Heart left ventricle (tissue), 13 donors: ENCODE data around the gene C19orf12.

Source experiments
- POLR2A ChIP-seq, 2 donors: fragments of 450-650 bp; IDR thresholded peaks; one replicate each; pipeline ENCODE4 v1.6.1; 2017; ENCODE audit warnings: antibody characterized with exemption in 2 of 2, mild to moderate bottlenecking in 2 of 2, moderate library complexity in 2 of 2
- TF ChIP-seq, protein P1 (sequence below), 12 donors: fragments of 200-600 bp; sonication (generic) in 4 of 12; IDR thresholded peaks; one replicate each; pipeline versions ENCODE4 v1.5.0 to v1.8.0; 2018 to 2022; ENCODE audit warnings: antibody characterized with exemption in 12 of 12, mild to moderate bottlenecking in 5 of 12
- donor health status: ischemic (EF 13 %, LVEDD 7.1; RV severe dilation, severe dysfunction).
- donor health status: DM: no; HTN: yes; CAD: no.
- donor health status: DM: no; HTN: no; CAD: no.
- donor health status: ischemic (EF 25% LVEDD 6.9; RV normal size, moderate dysfunction).
- donor health status: ischemic (EF 25% LVEDD 5.7; RV mildly dilated, moderate dysfunction).
- donor health status: ischemic (EF 35%, LVEDD 5.7; RV mildly dilated, moderate dysfunction).
- donor health status: nonischemic (EF 11% LVEDD 7.7; RV severe dilation, severe dysfunction).
- donor health status: DM: yes; HTN: yes; CAD: no.
- donor health status: PGD.
- donor health status: ischemic (EF 29% LVEDD 5.4; RV normal size, mild dysfunction).
- donor health status: nonischemic (EF 23%, LVEDD 6.1; RV moderate dilation, normal function).

DNA sequence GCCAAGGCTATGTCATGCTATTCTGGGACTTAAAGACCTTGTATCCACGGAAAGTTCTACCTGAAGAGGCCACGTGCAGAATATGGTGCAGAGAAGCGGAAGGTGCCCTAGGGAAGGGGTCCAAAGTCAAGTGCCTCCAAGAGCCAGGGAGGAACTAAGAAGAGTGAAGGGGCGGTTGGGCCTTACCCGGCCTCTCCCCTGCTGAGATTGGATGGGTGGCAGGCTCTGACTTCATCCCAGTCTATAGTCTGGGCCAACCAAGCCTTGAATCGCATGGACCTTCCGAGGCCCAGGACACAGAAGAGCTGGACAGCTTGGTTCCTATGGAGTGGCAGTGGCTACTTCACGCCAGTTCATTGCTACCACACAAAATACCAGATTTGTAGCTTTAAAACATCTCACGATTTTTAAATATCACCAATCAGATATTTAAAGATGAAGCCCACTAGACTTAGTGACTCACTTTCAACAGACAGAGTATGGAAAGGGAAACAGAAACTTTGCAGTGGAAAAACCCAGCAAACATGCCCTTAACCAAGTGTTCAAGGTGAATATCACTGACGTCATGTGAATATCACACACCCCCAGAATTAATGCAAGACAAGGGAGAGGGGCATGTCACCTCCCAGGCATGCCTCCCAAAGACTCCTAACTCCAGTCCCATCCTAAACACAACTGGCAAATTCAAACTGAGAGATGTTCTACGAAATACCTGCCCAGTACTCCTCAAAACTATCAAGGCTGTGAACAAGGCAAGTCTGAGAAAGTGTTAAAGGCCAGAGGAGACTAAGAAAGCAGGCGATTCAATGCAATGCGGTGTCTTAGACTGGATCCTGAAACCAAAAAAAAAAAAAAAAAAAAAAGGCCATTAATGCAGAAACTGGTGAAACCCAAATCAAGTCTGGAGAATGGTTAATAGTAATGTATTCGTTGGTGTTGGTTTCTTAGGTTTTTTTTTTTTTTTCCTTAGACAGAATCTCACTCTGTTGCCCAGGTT, 10.2 kb downstream of the C19orf12 start:
- TF ChIP-seq, protein P1, sequence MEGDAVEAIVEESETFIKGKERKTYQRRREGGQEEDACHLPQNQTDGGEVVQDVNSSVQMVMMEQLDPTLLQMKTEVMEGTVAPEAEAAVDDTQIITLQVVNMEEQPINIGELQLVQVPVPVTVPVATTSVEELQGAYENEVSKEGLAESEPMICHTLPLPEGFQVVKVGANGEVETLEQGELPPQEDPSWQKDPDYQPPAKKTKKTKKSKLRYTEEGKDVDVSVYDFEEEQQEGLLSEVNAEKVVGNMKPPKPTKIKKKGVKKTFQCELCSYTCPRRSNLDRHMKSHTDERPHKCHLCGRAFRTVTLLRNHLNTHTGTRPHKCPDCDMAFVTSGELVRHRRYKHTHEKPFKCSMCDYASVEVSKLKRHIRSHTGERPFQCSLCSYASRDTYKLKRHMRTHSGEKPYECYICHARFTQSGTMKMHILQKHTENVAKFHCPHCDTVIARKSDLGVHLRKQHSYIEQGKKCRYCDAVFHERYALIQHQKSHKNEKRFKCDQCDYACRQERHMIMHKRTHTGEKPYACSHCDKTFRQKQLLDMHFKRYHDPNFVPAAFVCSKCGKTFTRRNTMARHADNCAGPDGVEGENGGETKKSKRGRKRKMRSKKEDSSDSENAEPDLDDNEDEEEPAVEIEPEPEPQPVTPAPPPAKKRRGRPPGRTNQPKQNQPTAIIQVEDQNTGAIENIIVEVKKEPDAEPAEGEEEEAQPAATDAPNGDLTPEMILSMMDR (IDR thresholded peaks at IDR 0.05), result no peak
- TF ChIP-seq POLR2A (IDR thresholded peaks at IDR 0.05), result no peak
